SW480 (cell line): ENCODE data around the gene MYL6.
"Not testable (repeated sequence)": the region's sequence is repeated elsewhere in the genome, so short reads cannot be mapped to it uniquely, and the experiment has no call there.

Source experiments
- DNase-seq: peaks from one replicate; pipeline ENCODE4 v3.0.0-alpha.2; 2016; ENCODE audit warnings: low spot score

MYL6 gene

DNA sequence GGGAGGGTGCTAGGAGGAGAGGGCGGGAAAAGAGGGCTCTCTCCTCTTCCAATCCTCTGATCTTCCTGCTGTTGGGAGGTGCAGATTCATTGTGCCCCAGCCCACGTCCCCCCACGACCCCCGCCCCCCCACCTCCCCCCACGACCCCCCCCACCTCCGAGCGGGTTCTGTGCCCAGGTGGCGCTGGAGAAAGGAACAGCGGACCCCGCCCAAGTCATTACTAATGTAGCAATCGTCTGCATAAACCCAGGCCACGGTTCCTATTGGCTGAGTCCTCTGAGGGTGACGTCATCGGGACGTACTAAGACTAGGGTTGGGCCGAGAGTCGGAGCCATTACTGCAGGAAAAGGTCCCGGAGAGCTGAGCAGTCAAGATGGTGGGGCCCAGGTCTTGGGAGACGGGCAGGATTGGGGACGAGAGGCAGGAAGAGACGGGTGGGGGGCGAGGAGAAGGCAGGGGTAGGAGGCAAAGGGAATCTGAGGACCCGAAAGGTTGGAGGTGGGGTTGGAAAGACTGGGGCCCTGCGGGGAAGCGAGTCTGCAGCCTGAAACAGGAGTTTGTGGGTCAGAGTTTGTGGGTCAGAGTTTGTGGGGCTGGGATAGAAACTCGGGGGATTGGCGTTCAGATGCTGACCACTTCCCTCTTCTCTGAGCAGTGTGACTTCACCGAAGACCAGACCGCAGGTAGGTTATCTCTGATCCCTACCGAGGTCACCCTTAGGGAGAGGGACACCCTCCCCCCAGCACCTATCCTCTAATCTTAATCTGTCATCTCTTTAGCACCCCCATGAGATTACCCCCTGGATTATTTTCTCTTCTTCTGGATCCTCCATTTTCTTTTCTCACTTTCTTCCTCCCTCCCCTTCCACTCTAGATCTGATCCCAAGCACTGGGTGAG is at the start of gene MYL6:
TSS of gene MYL6 (plus strand) at position 331 of the 897 bp plus-strand sequence. CDS start at position 374, 43 bp downstream.
- DNase-seq = peak; percentile 99

DNA sequence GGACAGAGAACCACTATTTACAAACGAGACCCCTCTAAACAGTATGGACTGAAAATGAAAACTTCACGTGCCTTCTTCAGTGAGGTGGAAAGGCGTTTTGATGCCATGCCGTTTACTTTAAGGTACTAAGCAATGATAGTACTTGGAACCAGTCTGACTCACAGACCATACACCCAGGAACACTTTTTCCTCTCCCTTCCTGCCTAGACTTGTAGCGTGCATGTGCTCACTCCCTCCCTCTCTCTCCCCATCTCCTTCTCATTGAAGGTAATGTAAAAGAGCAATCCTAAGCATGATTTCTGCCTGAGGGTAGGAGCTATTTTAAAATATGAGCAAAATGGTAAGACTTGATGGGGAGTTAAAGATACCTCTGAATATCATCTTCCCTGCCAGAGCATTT is 47.6 kb upstream of the MYL6 start:
- DNase-seq = no peak

DNA sequence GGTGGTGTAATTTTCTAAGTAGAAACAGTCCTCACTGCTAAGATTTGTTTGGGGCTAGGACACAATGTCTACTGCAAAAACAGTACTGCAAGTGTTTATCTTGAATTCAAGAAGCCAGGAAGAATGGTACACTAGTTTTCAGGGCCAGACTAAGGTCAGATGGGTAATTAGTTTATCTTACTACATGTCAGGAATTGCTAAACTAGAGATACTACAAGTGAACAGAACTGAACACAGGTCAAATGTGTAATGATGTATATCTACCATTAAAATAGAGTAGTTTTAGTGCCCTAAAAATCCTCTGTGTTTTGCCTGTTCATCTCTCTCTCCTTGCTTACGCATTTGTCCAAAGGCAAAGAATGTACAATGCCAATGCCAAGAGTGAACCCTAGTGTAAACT is 44.1 kb upstream of the MYL6 start:
- no peak for DNase-seq

DNA sequence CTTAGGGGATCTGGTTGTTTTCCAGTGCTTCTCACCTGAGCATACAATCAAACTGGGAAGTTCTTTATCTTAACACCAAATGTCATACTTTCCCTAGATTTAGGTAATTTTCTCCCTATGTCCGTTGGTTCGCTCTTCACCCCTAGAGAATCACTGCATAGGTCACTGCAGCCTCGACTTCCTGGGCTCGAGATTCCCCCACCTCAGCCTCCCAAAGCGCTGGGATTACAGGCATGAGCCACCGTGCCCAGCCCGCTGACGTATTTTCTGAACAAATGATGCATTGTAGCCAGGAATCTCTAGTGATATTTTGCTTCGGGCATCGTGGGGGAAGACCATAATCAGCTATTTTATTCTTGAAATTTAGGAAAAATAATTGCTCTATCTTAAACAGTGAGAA is 42.8 kb upstream of the MYL6 start:
- peak; percentile 32 for DNase-seq

DNA sequence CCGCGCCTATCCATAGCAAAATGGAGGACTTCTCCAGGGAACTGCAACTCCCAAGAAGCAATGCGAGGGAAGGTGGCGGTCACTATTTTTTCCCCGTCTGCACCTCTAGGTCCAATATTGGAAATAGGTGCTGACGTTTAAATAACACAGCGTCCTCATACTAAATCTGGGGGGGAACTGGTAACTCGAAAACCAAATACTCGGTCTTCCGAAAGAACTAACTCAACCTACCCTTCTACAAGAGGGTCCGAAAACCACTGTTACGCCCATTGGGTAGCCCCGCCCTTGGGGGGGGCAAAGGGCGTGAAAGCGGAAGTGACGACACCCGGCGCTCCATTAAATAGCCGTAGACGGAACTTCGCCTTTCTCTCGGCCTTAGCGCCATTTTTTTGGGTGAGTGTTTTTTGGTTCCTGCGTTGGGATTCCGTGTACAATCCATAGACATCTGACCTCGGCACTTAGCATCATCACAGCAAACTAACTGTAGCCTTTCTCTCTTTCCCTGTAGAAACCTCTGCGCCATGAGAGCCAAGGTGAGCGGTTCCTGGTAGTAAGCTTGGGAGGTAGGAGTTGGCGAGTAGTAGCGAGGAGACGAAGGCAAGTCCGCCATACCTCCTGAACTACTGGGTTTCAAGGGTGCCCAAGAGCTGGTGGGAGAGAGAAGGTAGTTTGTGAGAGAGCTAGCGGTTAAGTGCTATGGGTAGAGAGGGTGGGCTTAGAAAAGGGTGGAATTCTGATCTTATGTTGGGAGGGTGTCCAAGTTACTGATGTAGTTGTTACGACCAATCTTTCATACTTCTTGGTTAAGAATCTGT is 41.7 kb upstream of the MYL6 start, which contains the start of gene RPL41:
TSS of gene RPL41 (plus strand) at position 367 of the 815 bp plus-strand sequence.
- DNase-seq = peak; percentile 88

DNA sequence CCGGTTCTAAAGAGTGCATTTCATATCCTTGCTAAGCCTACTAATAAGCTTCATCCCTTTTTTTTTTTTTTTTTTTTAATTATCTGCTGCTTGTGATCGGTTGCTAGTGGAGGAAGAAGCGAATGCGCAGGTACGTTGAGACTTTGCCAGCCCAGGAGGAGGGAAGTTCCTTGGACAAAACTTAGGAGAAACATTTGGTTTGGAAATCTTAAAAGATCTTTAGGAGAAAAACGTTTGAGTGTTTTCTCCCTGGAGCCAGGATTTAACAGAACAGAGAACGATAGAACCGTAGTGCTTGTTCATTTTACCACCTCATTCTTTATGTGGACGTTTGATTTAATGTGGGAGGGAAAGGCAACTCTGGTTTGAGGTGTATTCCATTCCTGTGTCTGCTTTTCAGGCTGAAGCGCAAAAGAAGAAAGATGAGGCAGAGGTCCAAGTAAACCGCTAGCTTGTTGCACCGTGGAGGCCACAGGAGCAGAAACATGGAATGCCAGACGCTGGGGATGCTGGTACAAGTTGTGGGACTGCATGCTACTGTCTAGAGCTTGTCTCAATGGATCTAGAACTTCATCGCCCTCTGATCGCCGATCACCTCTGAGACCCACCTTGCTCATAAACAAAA is 41.0 kb upstream of the MYL6 start:
- DNase-seq = not testable (repeated sequence)

DNA sequence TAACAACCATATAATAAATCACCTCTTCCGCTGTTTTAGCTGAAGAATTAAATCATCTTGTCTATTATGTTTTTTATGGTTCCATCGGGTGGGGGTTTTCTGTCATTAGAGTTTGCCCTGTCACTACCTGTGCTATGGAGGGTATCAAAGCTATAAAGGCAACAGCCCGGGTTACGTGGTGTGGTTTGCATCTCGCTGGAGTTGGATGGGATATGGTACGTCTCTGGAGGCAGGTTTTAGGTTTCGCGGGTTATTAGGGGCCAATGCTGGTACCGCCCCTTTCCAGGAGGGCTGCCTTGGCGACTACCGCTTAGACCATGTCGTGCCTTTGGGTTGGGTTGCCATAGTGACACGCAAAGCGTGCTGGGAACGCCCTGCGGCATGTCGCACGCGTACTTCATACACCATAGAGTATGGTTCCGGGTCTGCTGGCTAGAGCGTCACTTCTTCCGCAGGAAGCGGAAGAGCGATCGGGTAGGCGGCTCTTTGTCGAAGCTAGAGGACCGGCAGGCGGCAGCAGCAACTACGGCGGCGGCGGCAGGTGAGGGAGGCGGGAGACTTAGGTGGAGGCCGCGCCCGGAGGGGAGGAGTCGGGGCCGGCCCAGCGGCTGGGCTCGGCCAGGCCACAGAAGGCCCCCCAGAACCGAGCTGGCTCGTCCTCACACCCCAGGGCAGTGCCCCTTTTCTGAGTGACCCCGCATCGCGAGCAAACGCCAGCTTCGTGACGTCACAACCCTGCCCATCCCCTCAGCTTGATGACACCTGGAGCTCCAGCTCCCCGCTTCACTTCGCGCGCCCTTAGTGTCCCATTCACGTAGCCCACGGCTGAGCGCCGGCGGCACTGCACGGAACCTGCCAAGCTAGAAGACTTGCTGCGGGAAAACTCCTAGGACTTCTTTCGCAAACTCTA is 40.1 kb upstream of the MYL6 start, which contains the start of gene ZC3H10:
TSS of gene ZC3H10 (plus strand) at position 489 of the 910 bp plus-strand sequence. CDS start 2,297 bp downstream, outside the sequence.
- DNase-seq = peak; percentile 99

DNA sequence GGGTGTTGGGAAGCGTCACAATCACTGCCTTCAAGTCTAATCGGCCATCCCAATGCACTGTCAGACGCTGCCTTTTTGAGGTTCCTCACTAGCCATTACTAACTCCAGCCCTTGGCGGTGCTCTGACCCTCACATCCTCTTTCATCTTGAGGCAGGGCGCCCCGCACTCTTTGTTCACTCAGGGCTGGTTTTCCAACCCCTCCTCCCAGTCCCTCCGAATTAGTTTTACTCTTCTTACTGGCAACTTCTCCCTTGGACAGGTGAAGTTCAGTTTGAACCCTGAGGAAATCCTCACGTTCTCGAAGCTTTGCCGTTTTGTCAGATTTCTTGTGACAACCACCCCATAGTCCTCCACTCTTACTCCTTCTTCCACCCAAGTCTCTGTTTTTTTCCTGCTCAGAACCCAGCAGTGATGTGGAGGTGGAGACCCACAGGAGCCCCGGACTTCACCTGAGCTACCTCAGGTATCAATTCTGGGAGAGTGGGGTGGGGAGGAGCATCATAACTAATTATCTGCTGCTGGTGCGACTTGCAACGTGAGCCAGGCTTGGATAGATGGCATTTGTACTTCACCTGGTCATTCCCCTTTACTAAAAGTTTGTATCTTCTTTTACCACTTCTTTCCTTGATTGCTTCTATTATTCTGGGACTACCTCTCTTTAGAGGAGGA is 39.3 kb upstream of the MYL6 start:
- DNase-seq = no peak

DNA sequence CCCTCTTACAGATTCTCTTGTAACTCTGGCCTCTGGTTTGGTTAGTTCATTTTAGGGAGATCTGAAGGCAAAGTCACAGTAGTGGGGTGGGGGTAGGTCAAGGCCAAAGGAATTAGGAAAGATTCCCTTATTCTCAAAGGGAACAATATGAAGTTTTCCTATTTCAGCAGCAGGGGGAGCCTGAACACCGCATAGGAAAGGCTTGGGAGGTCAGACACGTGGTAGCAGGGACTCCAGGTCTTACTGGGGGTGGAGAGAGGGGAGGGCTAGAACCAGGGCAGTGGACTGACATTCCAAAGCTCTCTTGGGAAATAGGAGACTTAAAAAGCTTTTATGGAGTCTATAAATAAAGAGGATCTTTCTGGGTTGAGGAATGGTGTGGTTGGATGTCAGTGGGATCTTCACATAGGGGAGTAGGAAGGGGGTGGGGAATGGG is 38.8 kb upstream of the MYL6 start:
- DNase-seq = peak; percentile 92

DNA sequence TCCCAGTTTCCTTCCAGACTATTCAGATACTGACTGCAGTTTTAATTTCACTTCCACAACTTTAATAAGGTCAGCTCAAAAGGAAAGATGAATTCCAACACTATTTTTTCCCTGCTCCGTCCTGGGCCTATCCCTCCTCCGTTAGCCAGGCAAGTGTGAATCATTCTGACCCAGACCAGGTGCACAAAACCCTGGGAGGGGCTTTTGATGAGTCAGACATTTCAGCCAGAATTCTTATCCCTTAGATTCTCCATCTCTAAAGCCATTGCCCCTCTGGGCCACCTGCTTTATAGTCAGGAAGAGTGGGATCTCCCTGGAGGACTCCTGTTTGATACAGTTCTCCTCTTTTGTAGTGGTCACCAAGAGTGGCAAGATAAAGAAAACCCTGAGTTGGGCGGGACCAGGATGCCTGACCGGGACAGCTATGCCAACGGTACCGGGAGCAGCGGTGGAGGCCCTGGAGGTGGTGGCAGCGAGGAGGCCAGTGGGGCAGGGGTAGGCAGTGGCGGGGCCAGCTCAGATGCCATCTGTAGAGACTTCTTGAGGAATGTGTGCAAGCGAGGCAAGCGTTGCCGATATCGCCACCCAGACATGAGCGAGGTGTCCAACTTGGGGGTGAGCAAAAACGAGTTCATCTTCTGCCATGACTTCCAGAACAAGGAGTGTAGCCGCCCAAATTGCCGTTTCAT is 37.9 kb upstream of the MYL6 start:
- DNase-seq = peak; percentile 69

DNA sequence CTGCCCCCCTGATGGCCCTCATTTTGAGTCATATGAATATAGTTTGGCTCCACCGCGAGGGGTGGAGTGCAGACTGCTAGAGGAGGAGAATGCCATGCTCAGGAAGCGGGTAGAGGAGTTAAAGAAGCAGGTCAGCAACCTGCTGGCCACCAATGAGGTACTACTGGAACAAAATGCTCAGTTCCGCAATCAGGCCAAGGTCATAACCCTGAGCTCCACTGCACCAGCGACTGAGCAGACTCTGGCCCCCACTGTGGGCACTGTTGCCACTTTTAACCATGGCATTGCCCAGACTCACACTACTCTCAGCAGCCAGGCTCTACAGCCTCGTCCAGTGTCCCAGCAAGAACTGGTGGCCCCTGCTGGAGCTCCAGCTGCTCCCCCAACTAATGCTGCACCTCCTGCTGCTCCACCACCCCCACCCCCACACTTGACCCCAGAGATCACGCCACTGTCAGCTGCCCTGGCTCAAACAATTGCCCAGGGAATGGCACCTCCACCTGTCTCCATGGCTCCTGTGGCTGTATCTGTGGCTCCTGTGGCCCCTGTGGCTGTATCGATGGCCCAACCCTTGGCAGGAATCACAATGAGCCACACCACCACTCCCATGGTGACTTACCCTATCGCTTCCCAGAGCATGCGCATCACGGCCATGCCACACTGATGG is 36.8 kb upstream of the MYL6 start:
- DNase-seq = no peak

DNA sequence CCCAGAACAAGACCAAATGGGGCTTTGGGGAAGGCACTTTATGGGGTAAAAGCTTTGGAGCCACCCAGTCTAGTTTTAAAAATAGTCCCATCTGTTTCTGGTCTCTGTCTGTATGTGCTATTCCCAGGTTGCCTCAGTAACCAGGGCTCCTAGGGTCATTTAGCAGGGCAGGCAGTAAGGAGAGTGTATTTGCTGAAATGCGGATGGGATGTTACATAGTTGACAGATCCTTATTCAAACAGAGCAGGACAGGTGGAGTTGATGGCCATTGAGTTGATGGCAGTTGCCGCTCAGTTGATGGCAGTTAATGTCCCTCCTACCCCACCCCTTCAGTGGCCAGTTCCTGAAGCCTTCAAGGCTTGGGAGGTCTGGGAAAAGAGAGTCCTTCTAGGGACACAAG is 35.5 kb upstream of the MYL6 start:
- DNase-seq = no peak

DNA sequence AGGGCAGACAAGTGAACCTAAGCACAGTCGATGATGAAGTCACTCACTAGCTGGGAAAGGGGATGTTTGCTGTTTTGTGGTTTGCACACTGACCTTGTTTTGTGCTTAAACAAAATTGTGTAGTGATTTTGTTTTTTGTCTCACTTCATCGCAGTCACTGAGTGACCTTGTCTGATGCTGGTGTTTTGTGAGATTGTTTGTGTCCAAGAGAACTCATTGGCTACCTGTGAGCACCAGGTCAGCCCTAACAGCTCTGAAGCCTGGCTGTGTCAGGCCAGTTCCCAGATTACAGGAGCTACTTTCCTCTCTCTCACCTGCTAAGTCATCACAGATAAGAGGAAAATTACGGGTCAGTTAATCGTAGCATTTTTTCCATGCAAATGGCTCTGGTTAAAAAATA is 34.0 kb upstream of the MYL6 start:
- DNase-seq = no peak

DNA sequence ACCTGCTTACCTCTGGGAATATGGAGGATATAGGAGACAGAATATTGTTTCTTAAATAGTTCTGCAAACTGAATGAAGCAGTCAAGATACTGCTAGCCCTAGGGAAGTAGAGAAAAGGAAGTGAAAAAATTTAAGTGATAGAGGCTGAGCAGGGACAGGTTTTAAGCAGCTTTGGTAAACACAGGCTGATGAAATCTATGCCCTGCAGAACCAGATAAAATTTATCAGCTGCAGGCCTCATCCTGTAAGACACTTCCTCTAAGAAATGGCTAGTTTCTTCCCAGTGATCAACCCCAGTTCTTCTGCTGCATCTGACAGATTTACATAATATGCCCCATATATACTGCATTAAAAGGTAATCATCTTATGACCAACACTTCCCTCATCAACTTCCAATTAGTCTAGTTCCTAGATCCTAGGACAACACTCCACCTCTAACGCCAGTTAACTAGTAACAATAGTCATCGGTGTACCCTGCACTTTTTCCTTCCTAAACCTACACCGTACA is 31.4 kb upstream of the MYL6 start:
- DNase-seq = no peak

DNA sequence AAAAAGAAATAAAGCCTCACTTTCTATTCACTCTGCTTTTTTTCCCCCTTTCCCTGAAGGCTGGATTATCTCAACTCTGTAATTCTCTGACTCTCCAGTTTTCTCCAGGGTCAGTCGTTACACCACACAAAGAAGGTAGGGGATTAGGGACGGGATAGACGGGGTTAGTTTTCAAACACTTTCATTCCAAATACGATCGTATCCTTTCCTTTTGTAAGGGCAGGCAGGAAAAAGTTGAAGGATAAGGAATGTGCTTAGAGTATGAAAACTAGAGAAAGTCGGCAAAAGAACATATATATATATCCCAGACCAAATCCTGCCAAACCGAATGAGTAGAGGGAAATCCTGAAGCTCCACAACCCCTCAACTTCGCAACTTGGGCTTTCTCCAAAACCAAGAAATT is 30.7 kb upstream of the MYL6 start:
- no peak for DNase-seq

DNA sequence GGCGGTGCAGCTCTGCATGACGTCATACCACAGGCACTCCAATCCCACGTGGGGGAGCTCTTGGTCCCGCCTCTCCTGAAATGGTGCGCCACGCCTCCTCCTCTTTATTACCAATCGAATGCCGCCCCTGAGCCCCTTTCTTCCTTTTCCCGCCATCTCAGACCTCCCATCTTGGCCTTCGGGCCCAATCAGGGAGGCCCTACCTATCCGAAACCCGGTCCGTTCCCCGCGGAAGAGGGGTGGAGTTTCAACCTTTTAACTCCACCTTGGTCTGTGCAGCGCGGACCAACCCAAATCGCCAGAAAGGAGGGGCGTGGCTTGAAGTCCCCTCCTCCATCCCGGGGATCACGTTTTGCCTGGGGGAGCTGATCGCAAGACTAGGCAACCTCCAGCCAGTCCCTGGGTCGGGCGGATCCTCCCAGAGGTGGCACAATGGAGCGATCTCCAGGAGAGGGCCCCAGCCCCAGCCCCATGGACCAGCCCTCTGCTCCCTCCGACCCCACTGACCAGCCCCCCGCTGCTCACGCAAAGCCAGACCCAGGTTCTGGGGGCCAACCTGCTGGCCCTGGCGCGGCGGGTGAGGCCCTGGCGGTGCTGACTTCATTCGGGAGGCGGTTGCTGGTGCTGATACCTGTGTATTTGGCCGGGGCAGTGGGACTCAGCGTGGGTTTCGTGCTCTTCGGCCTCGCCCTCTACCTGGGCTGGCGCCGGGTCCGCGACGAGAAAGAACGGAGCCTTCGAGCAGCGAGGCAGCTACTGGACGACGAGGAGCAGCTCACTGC is 30.1 kb upstream of the MYL6 start, which contains the start of gene ESYT1:
TSS of gene ESYT1 (plus strand) at position 380 of the 782 bp plus-strand sequence. CDS start at position 433, 53 bp downstream.
- DNase-seq = peak; percentile 100

DNA sequence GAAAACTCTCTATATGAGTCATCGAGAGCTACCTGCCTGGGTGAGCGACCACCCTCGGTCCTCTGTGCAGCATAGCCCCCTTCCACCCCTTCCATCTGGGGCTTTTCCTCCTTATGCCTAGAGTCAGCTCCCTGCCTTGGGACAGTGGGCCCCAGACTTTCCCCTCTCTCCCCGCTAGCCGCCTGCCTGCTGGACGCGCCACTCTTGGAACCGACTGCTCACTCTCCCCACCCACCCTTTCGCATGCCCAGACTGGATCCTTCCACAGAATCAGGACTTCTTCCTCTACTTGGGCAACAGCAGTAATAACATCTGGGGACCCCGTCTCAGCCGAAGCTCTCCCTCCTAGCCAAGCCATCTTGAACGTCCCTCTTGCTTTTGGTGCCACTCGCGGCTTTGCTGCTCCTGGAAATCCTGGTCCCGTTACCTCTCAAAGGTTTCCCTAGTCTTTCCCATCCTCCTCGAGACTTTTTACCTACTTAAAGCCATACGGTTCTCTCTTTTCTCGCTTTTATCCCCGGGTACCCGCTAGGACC is 29.4 kb upstream of the MYL6 start:
- peak; percentile 26 for DNase-seq
